Gastroesophageal sphincter (tissue), 3 donors: Measurements from ENCODE around the gene IGFBP6.

Experiments
- CTCF ChIP-seq, 4 experiments: fragments of 200-600 bp in 2 of 4; fragments of 450-650 bp in 2 of 4; sonication (generic) in 1 of 4; IDR thresholded peaks; one replicate each; pipeline ENCODE4 v1.5.1; 2017 to 2019; ENCODE audit warnings: antibody characterized with exemption in 4 of 4, mild to moderate bottlenecking in 2 of 4, moderate library complexity in 2 of 4
- POLR2AphosphoS5 ChIP-seq: sonication (generic); formaldehyde crosslinking; IDR thresholded peaks from one replicate; pipeline ENCODE4 v1.6.1; 2017; ENCODE audit warnings: antibody characterized with exemption

- TF ChIP-seq CTCF (IDR thresholded peaks at IDR 0.05) (no peak), POLR2AphosphoS5 (peak; percentile 70)
Observed at GRCh38 chr12:53049571-53050318, 47.7 kb upstream of the IGFBP6 start, which contains the start of gene TNS2.
